H1 (cell line): ENCODE data around the gene CUL1.

Experiments
- ATF3 ChIP-seq: IDR thresholded peaks from 2 replicates; pipeline ENCODE4 v1.6.1; 2011; ENCODE audit warnings: low read depth, mild to moderate bottlenecking, low read length; ENCODE audit not compliant: insufficient read depth
- CREB1 ChIP-seq: IDR thresholded peaks from 2 replicates; pipeline ENCODE4 v1.6.1; 2012; ENCODE audit warnings: inconsistent platforms
- CTCF ChIP-seq, 3 experiments: IDR thresholded peaks; 1 replicate in 2 of 3; 2 replicates in 1 of 3; pipeline versions ENCODE4 v1.5.1 to v1.6.1; 2011; ENCODE audit warnings: low read length in 3 of 3, mild to moderate bottlenecking in 3 of 3, inconsistent platforms in 2 of 3, low read depth in 1 of 3, moderate library complexity in 1 of 3; ENCODE audit not compliant: insufficient read depth in 1 of 3; ENCODE audit errors: control extremely low read depth in 1 of 3
- EP300 ChIP-seq, 2 experiments: IDR thresholded peaks; 1 replicate in 1 of 2; 2 replicates in 1 of 2; pipeline ENCODE4 v1.6.1; 2011 to 2012; ENCODE audit warnings: low read depth in 2 of 2, low read length in 2 of 2, mild to moderate bottlenecking in 2 of 2, borderline replicate concordance in 1 of 2, inconsistent platforms in 1 of 2, moderate library complexity in 1 of 2
- EZH2 ChIP-seq: fragments of 200-600 bp; sonication (generic); IDR thresholded peaks from 2 replicates; pipeline ENCODE4 v1.7.1; 2012; ENCODE audit warnings: low read depth, mild to moderate bottlenecking, moderate library complexity, low read length, inconsistent platforms; ENCODE audit not compliant: severe bottlenecking
- JUN ChIP-seq: IDR thresholded peaks from 2 replicates; pipeline ENCODE4 v1.6.1; 2011; ENCODE audit warnings: low read depth, mild to moderate bottlenecking, improper control_type of control experiment, low read length
- POLR2A ChIP-seq, 2 experiments: IDR thresholded peaks; 1 replicate in 1 of 2; 2 replicates in 1 of 2; pipeline ENCODE4 v1.6.1; 2011; ENCODE audit warnings: low read depth in 2 of 2, low read length in 2 of 2, mild to moderate bottlenecking in 2 of 2; ENCODE audit errors: control extremely low read depth in 1 of 2
- SP1 ChIP-seq: IDR thresholded peaks from 2 replicates; pipeline ENCODE4 v1.6.1; 2011; ENCODE audit warnings: low read depth, low read length
- ZNF274 ChIP-seq: IDR thresholded peaks from 2 replicates; pipeline ENCODE4 v1.7.0; 2012; ENCODE audit warnings: low read length, borderline replicate concordance; ENCODE audit errors: extremely low read depth

- no peak for TF ChIP-seq CTCF (IDR thresholded peaks at IDR 0.05; ENCODE audit: control extremely low read depth in 1 of 3, insufficient read depth in 1 of 3, low read depth in 1 of 3, low read length in 3 of 3)
- TF ChIP-seq JUN, result no peak
- no peak for TF ChIP-seq EZH2
- no peak for TF ChIP-seq EP300 (IDR thresholded peaks at IDR 0.05; ENCODE audit: borderline replicate concordance in 1 of 2, low read depth in 2 of 2, low read length in 2 of 2)
- TF ChIP-seq SP1, result no peak
- TF ChIP-seq ATF3, result no peak
- no peak for TF ChIP-seq CREB1
- TF ChIP-seq ZNF274, result no peak
- no peak for TF ChIP-seq POLR2A (IDR thresholded peaks at IDR 0.05; ENCODE audit: control extremely low read depth in 1 of 2, low read depth in 2 of 2, low read length in 2 of 2)
These were observed 89.0 kb downstream of the CUL1 start for GRCh38 chr7:148787571-148788295.
